ENCODE results near the gene SFXN5.
"Not testable (repeated sequence)": the region's sequence is repeated elsewhere in the genome, so short reads cannot be mapped to it uniquely, and the experiment has no call there.

Gene SFXN5

GRCh38 chr2:73078457-73079411, 7.2 kb upstream of the SFXN5 start:
- DNase-seq (ENCODE audit: low read depth), result no peak

- DNase-seq (ENCODE audit: low read depth), result no peak
Measured at GRCh38 chr2:73077424-73077795, 5.9 kb upstream of the SFXN5 start.

GRCh38 chr2:73076701-73077423, 5.3 kb upstream of the SFXN5 start:
- no peak for DNase-seq (ENCODE audit: low read depth)

- DNase-seq (ENCODE audit: low read depth), result no peak
Measured at GRCh38 chr2:73075477-73076373, 4.2 kb upstream of the SFXN5 start.

GRCh38 chr2:73074110-73075069, 2.9 kb upstream of the SFXN5 start:
- DNase-seq (ENCODE audit: low read depth), result no peak

GRCh38 chr2:73072416-73072815, 904 bp upstream of the SFXN5 start:
- no peak for DNase-seq (ENCODE audit: low read depth)

GRCh38 chr2:73072129-73072395, 550 bp upstream of the SFXN5 start:
- no peak for DNase-seq (ENCODE audit: low read depth)

GRCh38 chr2:73070643-73071359, 711 bp downstream of the SFXN5 start:
- DNase-seq (ENCODE audit: low read depth), result peak; percentile 14

GRCh38 chr2:73069855-73070642, 1.5 kb downstream of the SFXN5 start:
- no peak for DNase-seq (ENCODE audit: low read depth)

- DNase-seq (ENCODE audit: low read depth), result no peak
Measured at GRCh38 chr2:73069041-73069854, 2.3 kb downstream of the SFXN5 start.

GRCh38 chr2:73068147-73068546, 3.4 kb downstream of the SFXN5 start:
- DNase-seq (ENCODE audit: low read depth), result no peak

- DNase-seq (ENCODE audit: low read depth), result no peak
Measured at GRCh38 chr2:73067043-73067442, 4.5 kb downstream of the SFXN5 start.

GRCh38 chr2:73065070-73065469, 6.4 kb downstream of the SFXN5 start:
- not testable (repeated sequence) for DNase-seq (ENCODE audit: low read depth)

- DNase-seq (ENCODE audit: low read depth), result no peak
Measured at GRCh38 chr2:73063909-73064875, 7.3 kb downstream of the SFXN5 start.

GRCh38 chr2:73063472-73063871, 8.0 kb downstream of the SFXN5 start:
- no peak for DNase-seq (ENCODE audit: low read depth)

GRCh38 chr2:73059106-73059505, 12.4 kb downstream of the SFXN5 start:
- DNase-seq (ENCODE audit: low read depth), result no peak

- DNase-seq (ENCODE audit: low read depth), result no peak
Measured at GRCh38 chr2:73054980-73055379, 16.5 kb downstream of the SFXN5 start.
